ENCODE data around the gene MXRA7. TPM values are rescaled to one million over a fixed set of nuclear protein-coding genes. Genes with fewer than 3 reads are reported as not detected.

MXRA7 gene
- total RNA-seq, 2 donors from 2014 or later, result 241 to 341 TPM

GRCh38 chr17:76706817-76707216 is 3.9 kb downstream of the MXRA7 start:
- Histone ChIP-seq H3K9me3 (no peaks in the 10 kb centered on the region), H3K4me1 (ENCODE audit: control insufficient read depth in 1 of 2, low read depth in 2 of 2) (peaks cover 18 to 52% of the 10 kb centered on the region in 2 donors), H3K4me3 (no peak overlapping the region), H3K27ac (peak overlapping the region; percentile 31 to 98), H3K36me3 (no peaks in the 10 kb centered on the region), H3K27me3 (replicated peaks; ENCODE audit: insufficient read depth) (no peaks in the 10 kb centered on the region)
- ATAC-seq (ENCODE audit: insufficient number of reproducible peaks, low FRiP score, low read depth), result no peak
- TF ChIP-seq CTCF (IDR thresholded peaks at IDR 0.05), result no peak
- no peak for DNase-seq (ENCODE audit: low spot score)

DNA sequence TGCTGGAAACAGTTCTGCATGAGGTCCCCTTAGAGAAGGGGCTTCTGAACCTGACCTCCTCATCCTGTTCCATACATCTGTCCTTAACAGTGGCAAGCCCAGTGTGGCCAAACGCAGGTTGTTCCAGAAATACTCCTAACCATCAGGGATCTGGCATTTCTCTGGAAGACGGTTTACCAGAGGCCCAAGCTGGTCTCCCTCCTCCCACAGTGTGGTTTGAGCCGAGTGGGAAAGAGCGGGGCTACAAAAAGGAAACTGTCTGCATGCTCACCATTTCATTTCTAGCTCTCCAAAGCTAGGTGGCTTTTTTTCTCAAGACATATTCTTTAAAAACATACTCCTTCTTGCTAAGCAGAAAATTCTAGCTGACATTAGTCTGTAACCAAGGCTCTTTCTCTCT is 6.0 kb downstream of the MXRA7 start:
- H3K9me3 ChIP-seq, result no peaks in the 10 kb centered on the region
- H3K27me3 ChIP-seq (replicated peaks; ENCODE audit: insufficient read depth), result no peaks in the 10 kb centered on the region
- peaks cover 22 to 63% of the 10 kb centered on the region in 2 donors for H3K4me1 ChIP-seq (ENCODE audit: control insufficient read depth in 1 of 2, low read depth in 2 of 2)
- DNase-seq (ENCODE audit: low spot score), result no peak
- ATAC-seq (ENCODE audit: insufficient number of reproducible peaks, low FRiP score, low read depth), result no peak
- H3K4me3 ChIP-seq, result no peak overlapping the region
- H3K27ac ChIP-seq, result peak overlapping the region in 1 of 2 donors; percentile 2
- no peaks in the 10 kb centered on the region for H3K36me3 ChIP-seq
- TF ChIP-seq CTCF (IDR thresholded peaks at IDR 0.05), result no peak

- H3K27me3 ChIP-seq (replicated peaks; ENCODE audit: insufficient read depth), result no peaks in the 10 kb centered on the region
- H3K27ac ChIP-seq, result peak overlapping the region in 1 of 2 donors; percentile 3
- no peak overlapping the region for H3K4me3 ChIP-seq
- TF ChIP-seq CTCF (IDR thresholded peaks at IDR 0.05), result no peak
- H3K4me1 ChIP-seq (ENCODE audit: control insufficient read depth in 1 of 2, low read depth in 2 of 2), result peaks cover 33 to 71% of the 10 kb centered on the region in 2 donors
- no peak for DNase-seq (ENCODE audit: low spot score)
- H3K9me3 ChIP-seq, result no peaks in the 10 kb centered on the region
- H3K36me3 ChIP-seq, result no peaks in the 10 kb centered on the region
- ATAC-seq (ENCODE audit: insufficient number of reproducible peaks, low FRiP score, low read depth), result no peak
Measured at GRCh38 chr17:76702941-76703637, 7.7 kb downstream of the MXRA7 start.

DNA sequence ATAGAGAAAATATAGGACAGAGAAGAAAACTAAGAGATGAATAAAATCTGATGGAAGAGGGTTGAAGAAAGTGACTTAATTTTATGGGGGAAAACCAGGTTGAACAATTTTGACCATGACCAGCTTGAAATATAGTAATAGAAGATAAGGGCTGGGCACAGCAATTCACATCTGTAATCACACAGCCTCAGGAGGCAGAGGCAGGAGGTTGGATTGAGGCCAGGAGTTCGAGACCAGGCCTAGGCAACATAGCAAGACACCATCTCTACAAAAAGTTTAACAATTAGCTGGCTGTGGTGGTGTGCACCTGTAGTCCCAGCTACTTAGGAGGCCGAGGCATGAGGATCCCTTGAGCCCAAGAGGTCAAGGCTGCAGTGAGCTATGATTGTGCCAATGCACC is 8.7 kb downstream of the MXRA7 start:
- Histone ChIP-seq H3K36me3 (no peaks in the 10 kb centered on the region), H3K27me3 (replicated peaks; ENCODE audit: insufficient read depth) (no peaks in the 10 kb centered on the region), H3K9me3 (no peaks in the 10 kb centered on the region), H3K4me1 (ENCODE audit: control insufficient read depth in 1 of 2, low read depth in 2 of 2) (peaks cover 36 to 71% of the 10 kb centered on the region in 2 donors), H3K4me3 (no peak overlapping the region), H3K27ac (peak overlapping the region; percentile 94 to 98)
- ATAC-seq (ENCODE audit: insufficient number of reproducible peaks, low FRiP score, low read depth), result no peak
- no peak for DNase-seq (ENCODE audit: low spot score)
- TF ChIP-seq CTCF (IDR thresholded peaks at IDR 0.05), result no peak

GRCh38 chr17:76701471-76701967 is 9.2 kb downstream of the MXRA7 start:
- Histone ChIP-seq H3K4me3 (peak overlapping the region; percentile 69), H3K9me3 (no peaks in the 10 kb centered on the region), H3K4me1 (ENCODE audit: control insufficient read depth in 1 of 2, low read depth in 2 of 2) (peaks cover 41 to 71% of the 10 kb centered on the region in 2 donors), H3K36me3 (no peaks in the 10 kb centered on the region), H3K27ac (peak overlapping the region; percentile 94 to 98), H3K27me3 (replicated peaks; ENCODE audit: insufficient read depth) (no peaks in the 10 kb centered on the region)
- ATAC-seq (ENCODE audit: insufficient number of reproducible peaks, low FRiP score, low read depth), result no peak
- no peak for DNase-seq (ENCODE audit: low spot score)
- TF ChIP-seq CTCF (IDR thresholded peaks at IDR 0.05), result no peak

All from thoracic aorta (tissue), 2 donors.